ENCODE results near the gene RIMBP2. TPM values are rescaled to one million over a fixed set of nuclear protein-coding genes. Genes with fewer than 3 reads are reported as not detected.

RIMBP2 gene
- total RNA-seq, 3 donors from 2014 or later: 2.3 to 5.9 (median 5.4) TPM

- Histone ChIP-seq H3K36me3 (ENCODE audit: low read depth) (no peaks in the 10 kb centered on the region), H3K9me3 (no peaks in the 10 kb centered on the region), H3K4me1 (ENCODE audit: low read depth) (no peaks in the 10 kb centered on the region), H3K4me3 (no peak overlapping the region)
- intact Hi-C loops (cut with DNase I, micrococcal nuclease): no loop called here
- no peak for TF ChIP-seq CTCF (IDR thresholded peaks at IDR 0.05)
- ATAC-seq (peak; percentile 18), DNase-seq (no peak)
Measured at GRCh38 chr12:130478786-130479185, 237.3 kb downstream of the RIMBP2 start.

- DNase-seq (no peak), ATAC-seq (no peak)
- H3K9me3 ChIP-seq: no peaks in the 10 kb centered on the region
- no peaks in the 10 kb centered on the region for H3K4me1 ChIP-seq (ENCODE audit: low read depth)
- intact Hi-C loops (cut with DNase I, micrococcal nuclease): no loop called here
- no peak overlapping the region for H3K4me3 ChIP-seq
- no peak for TF ChIP-seq CTCF (IDR thresholded peaks at IDR 0.05)
- H3K36me3 ChIP-seq (ENCODE audit: low read depth): no peaks in the 10 kb centered on the region
Measured at GRCh38 chr12:130477701-130478100, 238.4 kb downstream of the RIMBP2 start.

GRCh38 chr12:130477266-130477665, 238.8 kb downstream of the RIMBP2 start:
- Histone ChIP-seq H3K4me1 (ENCODE audit: low read depth) (no peaks in the 10 kb centered on the region), H3K4me3 (no peak overlapping the region), H3K36me3 (ENCODE audit: low read depth) (no peaks in the 10 kb centered on the region), H3K9me3 (no peaks in the 10 kb centered on the region)
- intact Hi-C loops (cut with DNase I, micrococcal nuclease): no loop called here
- no peak for TF ChIP-seq CTCF (IDR thresholded peaks at IDR 0.05)
- ATAC-seq (no peak), DNase-seq (no peak)

GRCh38 chr12:130476451-130477135, 239.5 kb downstream of the RIMBP2 start:
- TF ChIP-seq CTCF (IDR thresholded peaks at IDR 0.05): no peak
- no peaks in the 10 kb centered on the region for H3K4me1 ChIP-seq (ENCODE audit: low read depth)
- ATAC-seq (no peak), DNase-seq (no peak)
- intact Hi-C loops (cut with DNase I, micrococcal nuclease): no loop called here
- H3K9me3 ChIP-seq: no peaks in the 10 kb centered on the region
- H3K4me3 ChIP-seq: no peak overlapping the region
- H3K36me3 ChIP-seq (ENCODE audit: low read depth): no peaks in the 10 kb centered on the region

GRCh38 chr12:130474599-130475269, 241.4 kb downstream of the RIMBP2 start:
- ATAC-seq: no peak
- peak in 1 of 3 donors; percentile 21 for DNase-seq
- Histone ChIP-seq H3K9me3 (no peaks in the 10 kb centered on the region), H3K4me3 (no peak overlapping the region), H3K4me1 (ENCODE audit: low read depth) (no peaks in the 10 kb centered on the region), H3K36me3 (ENCODE audit: low read depth) (no peaks in the 10 kb centered on the region)
- intact Hi-C loops (cut with DNase I, micrococcal nuclease): no loop called here
- TF ChIP-seq CTCF (IDR thresholded peaks at IDR 0.05): no peak

Data from mucosa of descending colon (tissue), 3 donors.